OCI-M1 (cell line): Measurements from ENCODE around the gene DAB2IP.

Experiments used
- DNase-seq: peaks from one replicate; lab custom pipeline; 2025; lab: John Stamatoyannopoulos, UW

Gene DAB2IP

GRCh38 chr9:121684381-121685145 lies 33.1 kb downstream of the DAB2IP start:
- DNase-seq: peak; percentile 22

- no peak for DNase-seq
Measured at GRCh38 chr9:121685146-121685794, 33.8 kb downstream of the DAB2IP start.

GRCh38 chr9:121685795-121686377 lies 34.5 kb downstream of the DAB2IP start:
- DNase-seq: no peak

- peak; percentile 77 for DNase-seq
Measured at GRCh38 chr9:121686930-121687541, 35.6 kb downstream of the DAB2IP start.

- DNase-seq: no peak
Measured at GRCh38 chr9:121688146-121688680, 36.8 kb downstream of the DAB2IP start.

- DNase-seq: no peak
Measured at GRCh38 chr9:121688681-121689080, 37.2 kb downstream of the DAB2IP start.

GRCh38 chr9:121689461-121690157 lies 38.2 kb downstream of the DAB2IP start:
- no peak for DNase-seq

GRCh38 chr9:121690316-121690715 lies 38.9 kb downstream of the DAB2IP start:
- DNase-seq: no peak

GRCh38 chr9:121690766-121691165 lies 39.3 kb downstream of the DAB2IP start:
- DNase-seq: no peak

GRCh38 chr9:121691890-121692289 lies 40.5 kb downstream of the DAB2IP start:
- no peak for DNase-seq

GRCh38 chr9:121692606-121693387 lies 41.4 kb downstream of the DAB2IP start:
- DNase-seq: no peak

GRCh38 chr9:121693388-121693670 lies 41.9 kb downstream of the DAB2IP start:
- no peak for DNase-seq

- no peak for DNase-seq
Measured at GRCh38 chr9:121694001-121694400, 42.6 kb downstream of the DAB2IP start.

GRCh38 chr9:121694600-121694999 lies 43.2 kb downstream of the DAB2IP start:
- DNase-seq: no peak

- no peak for DNase-seq
Measured at GRCh38 chr9:121696930-121697329, 45.5 kb downstream of the DAB2IP start.

- DNase-seq: no peak
Measured at GRCh38 chr9:121698627-121699570, 47.5 kb downstream of the DAB2IP start.

- DNase-seq: no peak
Measured at GRCh38 chr9:121699571-121700164, 48.2 kb downstream of the DAB2IP start.

GRCh38 chr9:121700165-121700831 lies 48.9 kb downstream of the DAB2IP start:
- DNase-seq: no peak

GRCh38 chr9:121700832-121701419 lies 49.5 kb downstream of the DAB2IP start:
- no peak for DNase-seq
